Natural killer cell (primary cell): ENCODE data around the gene ATAD2B. TPM values are rescaled to one million over a fixed set of nuclear protein-coding genes. Genes with fewer than 3 reads are reported as not detected.

Source experiments
- ATAC-seq, 3 donors: fragments of 150-1000 bp in 2 of 3; fragments of 200-7000 bp in 1 of 3; cut with Tn5 transposase; 1 replicate in 1 of 3; 2 replicates in 2 of 3; pipeline ENCODE4 v1.10.0; 2021; ENCODE audit warnings: mild to moderate bottlenecking in 2 of 3, moderate library complexity in 2 of 3
- DNase-seq, 2 donors: peaks; one replicate each; pipeline versions ENCODE4 v3.0.0 to v3.0.0-alpha.2; 2013 to 2021; ENCODE audit warnings: mixed read lengths in 1 of 2
- H3K27ac ChIP-seq: one replicate; pipeline ENCODE4 v1.5.1; 2013; ENCODE audit warnings: mild to moderate bottlenecking, low read length
- H3K27me3 ChIP-seq: one replicate; pipeline ENCODE4 v1.6.1; 2013; ENCODE audit warnings: low read length; ENCODE audit not compliant: control insufficient read depth, insufficient read depth
- H3K36me3 ChIP-seq: one replicate; pipeline ENCODE4 v1.6.1; 2013; ENCODE audit warnings: low read length; ENCODE audit not compliant: control insufficient read depth, insufficient read depth
- H3K4me1 ChIP-seq: one replicate; pipeline ENCODE4 v1.6.1; 2013; ENCODE audit warnings: low read length; ENCODE audit not compliant: control insufficient read depth, insufficient read depth
- H3K4me3 ChIP-seq: one replicate; pipeline ENCODE4 v1.5.1; 2013; ENCODE audit warnings: low read length
- H3K9me3 ChIP-seq: one replicate; pipeline ENCODE4 v1.6.1; 2013; ENCODE audit warnings: low read length; ENCODE audit not compliant: control insufficient read depth, insufficient read depth
- H3K27ac Mint-ChIP-seq, 2 donors: one replicate each; pipeline ENCODE4 v1.8.0; 2022; ENCODE audit warnings: mild to moderate bottlenecking in 2 of 2, mixed read lengths in 2 of 2, moderate library complexity in 1 of 2
- H3K27me3 Mint-ChIP-seq, 2 donors: one replicate each; pipeline ENCODE4 v1.8.0; 2022; ENCODE audit warnings: low read depth in 2 of 2, mixed read lengths in 2 of 2
- H3K36me3 Mint-ChIP-seq: one replicate; pipeline ENCODE4 v1.8.0; 2022; ENCODE audit warnings: mixed read lengths
- H3K4me1 Mint-ChIP-seq, 2 donors: one replicate each; pipeline ENCODE4 v1.8.0; 2022; ENCODE audit warnings: mixed read lengths in 2 of 2
- H3K4me3 Mint-ChIP-seq: one replicate; pipeline ENCODE4 v1.8.0; 2022; ENCODE audit warnings: mild to moderate bottlenecking, moderate library complexity, mixed read lengths
- H3K9me3 Mint-ChIP-seq, 2 donors: one replicate each; pipeline ENCODE4 v1.8.0; 2022; ENCODE audit warnings: mixed read lengths in 2 of 2
- WGBS: methylation state at CpG from one replicate; pipeline ENCODE4 v1.1.7; 2013; ENCODE audit warnings: missing lambda C conversion rate; ENCODE audit not compliant: insufficient coverage; 5-methylcytosine and 5-hydroxymethylcytosine counted together
- intact Hi-C: fragments of 100-400 bp; cut with micrococcal nuclease; formaldehyde crosslinking; loops from one replicate; pipeline ENCODE4 v1.14.2; 2022
- total RNA-seq, 4 donors: library from RNA; stranded (reverse); fragments of 120-200 nt in 1 of 4; gene quantifications; one replicate each; pipeline versions ENCODE4 v1.2.3 to v1.2.4, GENCODE V29; 2013 to 2022
- TF ChIP-seq, protein P1 (sequence below): fragments of 200-600 bp; IDR thresholded peaks from one replicate; pipeline ENCODE4 v1.8.0; 2022; ENCODE audit warnings: antibody characterized with exemption

The ATAD2B gene
- total RNA-seq, 3 donors from 2014 or later (not counting 1 experiment from before 2014, with no cell fraction given): 71.5 to 85.7 (median 84.0) TPM

DNA sequence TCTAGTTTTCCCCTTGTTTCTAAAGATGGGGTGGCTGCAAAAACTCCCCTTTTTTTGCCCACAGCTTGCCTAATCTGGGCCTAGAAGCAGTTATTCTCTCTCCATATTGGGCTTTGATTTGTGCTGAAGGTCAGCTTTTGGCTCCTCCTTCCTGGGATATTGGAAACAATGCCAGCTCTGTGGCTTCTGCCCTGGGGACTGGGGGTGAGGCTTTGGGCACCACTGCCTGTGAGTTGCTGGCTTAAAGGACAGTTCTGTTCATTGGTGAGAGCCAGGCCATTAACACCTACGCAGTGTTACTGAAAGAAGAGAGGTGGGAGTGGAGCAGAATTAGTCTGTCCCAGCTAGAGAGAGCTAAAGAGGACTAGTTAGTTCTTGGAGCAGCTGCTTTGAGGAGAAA is 17.6 kb upstream of the ATAD2B start:
- ATAC-seq (no peak), DNase-seq (no peak)
- Histone ChIP-seq H3K4me1 (peaks cover 4% of the 10 kb centered on the region), H3K27me3 (no peaks in the 10 kb centered on the region), H3K27ac (no peak overlapping the region), H3K4me3 (no peak overlapping the region), H3K36me3 (no peaks in the 10 kb centered on the region), H3K9me3 (no peaks in the 10 kb centered on the region)
- H3K9me3 Mint-ChIP-seq: no peaks in the 10 kb centered on the region
- WGBS: 92% methylated on average over 1 of the region's 1 CpG
- TF ChIP-seq, protein P1, sequence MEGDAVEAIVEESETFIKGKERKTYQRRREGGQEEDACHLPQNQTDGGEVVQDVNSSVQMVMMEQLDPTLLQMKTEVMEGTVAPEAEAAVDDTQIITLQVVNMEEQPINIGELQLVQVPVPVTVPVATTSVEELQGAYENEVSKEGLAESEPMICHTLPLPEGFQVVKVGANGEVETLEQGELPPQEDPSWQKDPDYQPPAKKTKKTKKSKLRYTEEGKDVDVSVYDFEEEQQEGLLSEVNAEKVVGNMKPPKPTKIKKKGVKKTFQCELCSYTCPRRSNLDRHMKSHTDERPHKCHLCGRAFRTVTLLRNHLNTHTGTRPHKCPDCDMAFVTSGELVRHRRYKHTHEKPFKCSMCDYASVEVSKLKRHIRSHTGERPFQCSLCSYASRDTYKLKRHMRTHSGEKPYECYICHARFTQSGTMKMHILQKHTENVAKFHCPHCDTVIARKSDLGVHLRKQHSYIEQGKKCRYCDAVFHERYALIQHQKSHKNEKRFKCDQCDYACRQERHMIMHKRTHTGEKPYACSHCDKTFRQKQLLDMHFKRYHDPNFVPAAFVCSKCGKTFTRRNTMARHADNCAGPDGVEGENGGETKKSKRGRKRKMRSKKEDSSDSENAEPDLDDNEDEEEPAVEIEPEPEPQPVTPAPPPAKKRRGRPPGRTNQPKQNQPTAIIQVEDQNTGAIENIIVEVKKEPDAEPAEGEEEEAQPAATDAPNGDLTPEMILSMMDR: no peak
- H3K4me1 Mint-ChIP-seq: peaks cover 11 to 19% of the 10 kb centered on the region in 2 donors
- no peak overlapping the region for H3K27ac Mint-ChIP-seq
- intact Hi-C loops: no loop called here
- no peaks in the 10 kb centered on the region for H3K36me3 Mint-ChIP-seq
- no peak overlapping the region for H3K4me3 Mint-ChIP-seq
- no peaks in the 10 kb centered on the region for H3K27me3 Mint-ChIP-seq

DNA sequence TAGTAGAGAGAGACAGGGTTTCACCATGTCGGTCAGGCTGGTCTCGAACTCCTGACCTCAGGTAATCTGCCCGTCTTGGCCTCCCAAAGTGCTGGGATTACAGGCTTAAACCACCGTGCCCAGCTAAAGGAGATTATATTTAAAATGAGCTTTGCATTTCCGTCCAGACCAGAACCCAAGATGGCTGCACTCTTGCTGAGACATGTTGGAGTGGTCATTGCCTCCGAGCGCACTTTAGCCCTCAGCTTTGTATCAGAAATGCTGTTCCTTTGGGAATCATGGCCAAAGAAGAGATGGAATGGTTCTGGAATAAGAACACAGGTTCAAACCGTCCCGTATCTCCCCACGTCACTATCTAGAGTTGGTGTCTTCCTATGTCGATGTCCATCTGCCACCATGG is 16.7 kb upstream of the ATAD2B start:
- TF ChIP-seq, protein P1: no peak
- WGBS: 97% methylated on average over 11 of the region's 11 CpGs
- Mint-ChIP-seq H3K4me1 (peaks cover 19 to 27% of the 10 kb centered on the region in 2 donors), H3K27ac (no peak overlapping the region), H3K27me3 (peaks cover 0 to 8% of the 10 kb centered on the region in 2 donors), H3K4me3 (no peak overlapping the region), H3K36me3 (no peaks in the 10 kb centered on the region), H3K9me3 (no peaks in the 10 kb centered on the region)
- intact Hi-C loops: no loop called here
- ATAC-seq (no peak), DNase-seq (no peak)
- Histone ChIP-seq H3K27me3 (peaks cover 2% of the 10 kb centered on the region), H3K36me3 (no peaks in the 10 kb centered on the region), H3K9me3 (no peaks in the 10 kb centered on the region), H3K4me3 (no peak overlapping the region), H3K27ac (no peak overlapping the region), H3K4me1 (peaks cover 8% of the 10 kb centered on the region)

DNA sequence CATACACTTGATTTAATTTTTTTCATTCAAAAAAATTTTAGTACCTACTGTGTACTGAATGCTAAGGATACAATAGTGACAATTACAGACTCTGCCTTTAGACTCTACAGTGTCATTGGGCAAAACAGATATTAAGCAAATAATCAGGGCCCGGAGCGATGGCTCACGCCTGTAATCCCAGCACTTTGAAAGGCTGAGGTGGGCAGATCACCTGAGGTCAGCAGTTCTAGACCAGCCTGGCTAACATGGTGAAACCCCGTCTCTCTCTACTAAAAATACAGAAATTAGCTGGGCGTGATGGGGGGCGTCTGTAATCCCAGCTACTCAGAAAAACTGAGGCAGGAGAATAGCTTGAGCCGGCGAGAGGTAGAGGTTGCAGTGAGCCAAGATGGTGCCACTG is 14.7 kb upstream of the ATAD2B start:
- no peak overlapping the region for H3K4me3 Mint-ChIP-seq
- H3K4me1 Mint-ChIP-seq: peaks cover 20 to 27% of the 10 kb centered on the region in 2 donors
- Histone ChIP-seq H3K27me3 (peaks cover 2% of the 10 kb centered on the region), H3K4me1 (peaks cover 8% of the 10 kb centered on the region), H3K9me3 (no peaks in the 10 kb centered on the region), H3K4me3 (no peak overlapping the region), H3K36me3 (no peaks in the 10 kb centered on the region), H3K27ac (no peak overlapping the region)
- TF ChIP-seq, protein P1: no peak
- intact Hi-C loops: no loop called here
- no peaks in the 10 kb centered on the region for H3K9me3 Mint-ChIP-seq
- H3K27ac Mint-ChIP-seq: peak overlapping the region in 1 of 2 donors; percentile 39
- H3K27me3 Mint-ChIP-seq: peaks cover 0 to 9% of the 10 kb centered on the region in 2 donors
- no peak for ATAC-seq
- DNase-seq: no peak
- H3K36me3 Mint-ChIP-seq: no peaks in the 10 kb centered on the region
- WGBS: 97% methylated on average over 8 of the region's 8 CpGs
